HepG2 (cell line): ENCODE results near the gene SFI1. TPM values are rescaled to one million over a fixed set of nuclear protein-coding genes. Genes with fewer than 3 reads are reported as not detected.

Source experiments
- AHDC1 ChIP-seq: sonication (generic); formaldehyde crosslinking; IDR thresholded peaks from 2 replicates; pipeline ENCODE4 v1.5.1; 2020; ENCODE audit warnings: mild to moderate bottlenecking, missing genetic modification reagents, borderline replicate concordance
- CBX1 ChIP-seq: IDR thresholded peaks from one replicate; pipeline ENCODE4 v1.6.1; 2016; ENCODE audit warnings: antibody characterized with exemption, low read depth
- ERF ChIP-seq: IDR thresholded peaks from 2 replicates; pipeline ENCODE4 v1.6.1; 2018; ENCODE audit warnings: missing biosample characterization, missing genetic modification reagents
- HOXA3 ChIP-seq: sonication (generic); formaldehyde crosslinking; IDR thresholded peaks from 2 replicates; pipeline ENCODE4 v1.5.0; 2020; ENCODE audit warnings: missing genetic modification reagents
- KDM6A ChIP-seq: IDR thresholded peaks from 2 replicates; pipeline ENCODE4 v1.6.1; 2016; ENCODE audit warnings: low read depth
- LCORL ChIP-seq, 2 experiments: fragments of 450-650 bp in 1 of 2; sonication (generic) in 1 of 2; formaldehyde crosslinking in 1 of 2; IDR thresholded peaks; 2 replicates each; pipeline versions ENCODE4 v1.5.0 to v1.6.1; 2017 to 2020; ENCODE audit warnings: antibody characterized with exemption in 1 of 2, missing genetic modification reagents in 1 of 2
- MZF1 ChIP-seq: sonication (generic); formaldehyde crosslinking; IDR thresholded peaks from 2 replicates; pipeline ENCODE4 v1.8.1; 2023; ENCODE audit warnings: mild to moderate bottlenecking, missing genetic modification reagents, borderline replicate concordance
- PAF1 ChIP-seq: IDR thresholded peaks from 2 replicates; pipeline ENCODE4 v1.6.1; 2016; ENCODE audit warnings: missing genetic modification reagents, missing compliant biosample characterization
- POLR2A ChIP-seq, 2 experiments: IDR thresholded peaks; 2 replicates each; pipeline ENCODE4 v1.6.1; 2011; ENCODE audit warnings: low read depth in 2 of 2, low read length in 2 of 2, mild to moderate bottlenecking in 1 of 2, moderate library complexity in 1 of 2; ENCODE audit not compliant: insufficient read depth in 1 of 2
- REST ChIP-seq, 2 experiments: IDR thresholded peaks; 2 replicates each; pipeline ENCODE4 v1.6.1; 2011 to 2012; ENCODE audit warnings: low read length in 2 of 2, borderline replicate concordance in 1 of 2, low read depth in 1 of 2, mild to moderate bottlenecking in 1 of 2, moderate library complexity in 1 of 2
- SIN3A ChIP-seq: IDR thresholded peaks from 2 replicates; pipeline ENCODE4 v1.6.1; 2011; ENCODE audit warnings: low read depth, mild to moderate bottlenecking, control low read depth, low read length, borderline replicate concordance
- ZBTB7A ChIP-seq: sonication (generic); formaldehyde crosslinking; IDR thresholded peaks from 2 replicates; pipeline ENCODE4 v1.8.0; 2022; ENCODE audit warnings: mild to moderate bottlenecking, missing genetic modification reagents
- ZFP37 ChIP-seq: sonication (generic); formaldehyde crosslinking; IDR thresholded peaks from 2 replicates; pipeline ENCODE4 v1.4.0; 2020; ENCODE audit warnings: missing genetic modification reagents, borderline replicate concordance
- ZFX ChIP-seq: sonication (generic); formaldehyde crosslinking; IDR thresholded peaks from 2 replicates; pipeline ENCODE4 v1.4.0; 2020; ENCODE audit warnings: mild to moderate bottlenecking, low read depth, missing genetic modification reagents, moderate library complexity
- ZFY ChIP-seq: sonication (generic); formaldehyde crosslinking; IDR thresholded peaks from 2 replicates; pipeline ENCODE4 v1.4.0; 2020; ENCODE audit warnings: missing genetic modification reagents
- ZNF256 ChIP-seq: sonication (generic); formaldehyde crosslinking; conservative IDR thresholded peaks from 2 replicates; pipeline ENCODE4 v1.4.0; 2020; ENCODE audit warnings: missing genetic modification reagents
- ZNF274 ChIP-seq: sonication (generic); formaldehyde crosslinking; IDR thresholded peaks from 2 replicates; pipeline ENCODE4 v1.5.1; 2020; ENCODE audit warnings: mild to moderate bottlenecking, missing genetic modification reagents
- ZNF326 ChIP-seq: sonication (generic); formaldehyde crosslinking; IDR thresholded peaks from 2 replicates; pipeline ENCODE4 v1.4.0; 2020; ENCODE audit warnings: missing genetic modification reagents, borderline replicate concordance
- ZNF546 ChIP-seq: sonication (generic); formaldehyde crosslinking; conservative IDR thresholded peaks from 2 replicates; pipeline ENCODE4 v1.8.1; 2023; ENCODE audit warnings: mild to moderate bottlenecking, missing genetic modification reagents
- ZNF777 ChIP-seq: sonication (generic); formaldehyde crosslinking; IDR thresholded peaks from 2 replicates; pipeline ENCODE4 v1.4.0; 2020; ENCODE audit warnings: missing genetic modification reagents
- polyA plus RNA-seq, 8 experiments: library from polyadenylated mRNA; depleted of rRNA in 3 of 8; stranded (reverse) in 7 of 8; unstranded in 1 of 8; fragments of >200 nt; fragmentation: Illumina TruSeq in 4 of 8; extraction: Trizol in 4 of 8; gene quantifications; 2 replicates each; pipeline versions ENCODE4 v1.2.1 to v1.2.3, GENCODE V29; 2011 to 2016; ENCODE audit warnings: low read depth in 4 of 8, missing spikeins in 1 of 8, mixed read lengths in 1 of 8; ENCODE audit not compliant: insufficient read depth in 1 of 8
- total RNA-seq, 5 experiments: library from RNA; depleted of rRNA; stranded (reverse); fragments of >200 nt; fragmentation: Illumina TruSeq; extraction: Trizol; gene quantifications; 2 replicates each; pipeline ENCODE4 v1.2.3, GENCODE V29; 2016; ENCODE audit warnings: low read depth in 1 of 5
- TF ChIP-seq, protein P1 (sequence below): IDR thresholded peaks from 2 replicates; pipeline ENCODE4 v1.6.1; 2016

The SFI1 gene
- total and polyA plus RNA-seq, 2 of the 13 experiments (the other 11 are each of a cell fraction or from before 2014, with no cell fraction given), result 20.5 to 40.1 TPM

DNA sequence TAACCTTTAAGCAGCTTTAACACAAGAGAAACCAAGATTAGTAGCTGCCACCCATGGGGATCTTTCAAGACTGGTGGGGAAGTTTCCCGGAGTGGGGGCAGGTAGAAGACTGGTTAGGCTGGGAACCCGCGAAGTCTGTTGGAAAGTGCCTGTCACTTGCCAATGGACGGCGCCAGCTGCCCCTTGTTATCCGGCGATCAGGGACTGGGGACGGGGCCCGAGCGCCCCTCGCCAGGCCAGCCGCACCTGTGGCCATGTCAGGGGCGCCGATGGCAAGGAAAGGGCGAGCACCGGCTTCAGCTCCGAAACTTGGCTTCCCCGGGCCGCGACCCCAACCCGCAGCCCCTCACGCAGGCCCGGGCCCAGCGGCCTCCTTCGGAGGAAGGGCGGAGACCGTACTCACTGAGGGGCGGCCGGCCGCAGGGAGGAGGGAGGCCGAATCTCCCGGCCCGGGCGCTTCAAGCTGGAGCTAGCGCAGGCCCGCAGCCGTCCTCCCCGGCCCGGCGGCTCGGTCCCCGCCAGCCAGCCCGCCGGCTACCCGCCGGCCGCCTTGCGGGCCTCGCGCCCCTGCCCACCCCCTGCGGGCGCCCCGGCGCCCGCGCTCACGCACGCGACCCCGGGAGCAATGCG is 7.2 kb upstream of the SFI1 start (continued):
- TF ChIP-seq LCORL (IDR thresholded peaks at IDR 0.05), result no peak
- TF ChIP-seq LCORL (CRISPR knock-in tag; IDR thresholded peaks at IDR 0.05), result peak; percentile 42; the same call in 1 of the 2 replicates
- TF ChIP-seq ZNF326 (CRISPR knock-in tag), result no peak
- peak; percentile 71; the same call in 1 of the 2 replicates for TF ChIP-seq ZNF546 (CRISPR knock-in tag)
- TF ChIP-seq REST (IDR thresholded peaks at IDR 0.05; ENCODE audit: borderline replicate concordance in 1 of 2, low read depth in 1 of 2, low read length in 2 of 2), result no peak
- TF ChIP-seq AHDC1 (CRISPR knock-in tag), result no peak
- TF ChIP-seq ZNF777 (CRISPR knock-in tag), result peak; percentile 49; the same call in 1 of the 2 replicates
- TF ChIP-seq ERF, result no peak
- 0 out of 2 replicates have a peak, but pooled peaks have one; percentile 55 for TF ChIP-seq SIN3A
- no peak for TF ChIP-seq ZFP37 (CRISPR knock-in tag)
- TF ChIP-seq POLR2A (IDR thresholded peaks at IDR 0.05; ENCODE audit: insufficient read depth in 1 of 2, low read depth in 2 of 2, low read length in 2 of 2), result no peak
- TF ChIP-seq ZFX (CRISPR knock-in tag), result peak; percentile 43
- TF ChIP-seq ZNF274 (CRISPR knock-in tag), result no peak
- TF ChIP-seq, protein P1, sequence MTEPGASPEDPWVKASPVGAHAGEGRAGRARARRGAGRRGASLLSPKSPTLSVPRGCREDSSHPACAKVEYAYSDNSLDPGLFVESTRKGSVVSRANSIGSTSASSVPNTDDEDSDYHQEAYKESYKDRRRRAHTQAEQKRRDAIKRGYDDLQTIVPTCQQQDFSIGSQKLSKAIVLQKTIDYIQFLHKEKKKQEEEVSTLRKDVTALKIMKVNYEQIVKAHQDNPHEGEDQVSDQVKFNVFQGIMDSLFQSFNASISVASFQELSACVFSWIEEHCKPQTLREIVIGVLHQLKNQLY (CRISPR knock-in tag), result no peak
- peak; percentile 84 for TF ChIP-seq ZFY
- no peak for TF ChIP-seq ZNF256
- no peak for TF ChIP-seq CBX1
- TF ChIP-seq PAF1 (CRISPR knock-in tag), result no peak
- no peak for TF ChIP-seq MZF1 (CRISPR knock-in tag)
- TF ChIP-seq HOXA3 (CRISPR knock-in tag), result no peak
- TF ChIP-seq ZBTB7A, result peak; percentile 41; the same call in 1 of the 2 replicates
- TF ChIP-seq KDM6A (CRISPR knock-in tag), result no peak
